Measurements from ENCODE around the gene TGFB2. TPM values are rescaled to one million over a fixed set of nuclear protein-coding genes. Genes with fewer than 3 reads are reported as not detected.

TGFB2 gene
- total RNA-seq, 2 experiments from 2014 or later, result not detected

DNA sequence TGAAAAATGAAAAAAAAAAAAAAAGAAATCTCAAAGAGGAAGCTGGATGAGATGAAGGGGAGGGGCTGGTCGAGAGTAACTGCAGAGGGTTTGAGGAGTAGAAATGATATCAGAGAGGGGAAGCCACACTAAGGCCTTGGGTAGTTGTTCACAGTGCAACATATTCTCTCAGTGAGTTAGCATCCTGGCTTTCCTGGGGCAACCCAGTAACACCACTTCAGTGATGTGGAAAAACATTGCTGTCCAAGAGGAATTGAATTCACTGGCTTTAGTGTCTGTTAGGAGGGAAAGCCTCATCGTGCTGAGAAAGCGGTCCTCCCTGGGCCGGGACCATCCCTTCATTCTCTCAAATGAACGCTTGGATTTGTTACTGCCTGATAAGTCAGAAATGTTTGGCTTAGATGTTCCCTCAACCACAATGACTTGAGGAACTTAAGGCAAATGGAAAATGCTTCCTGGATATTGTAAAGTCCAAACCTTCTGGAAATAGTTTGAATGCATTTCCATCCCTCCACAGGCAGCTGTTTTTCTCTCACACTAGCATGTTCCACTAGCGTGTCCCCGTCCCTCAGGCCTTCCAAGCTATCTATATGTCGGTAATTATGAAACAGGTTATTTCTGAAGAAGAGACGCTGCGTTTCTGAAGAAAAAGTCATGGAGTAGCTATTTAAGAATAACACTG, 12.2 kb downstream of the TGFB2 start:
- no peak overlapping the region for H3K27ac Mint-ChIP-seq
- DNase-seq, result no peak
- no peaks in the 10 kb centered on the region for H3K36me3 Mint-ChIP-seq
- H3K27me3 Mint-ChIP-seq, result peaks cover 15% of the 10 kb centered on the region
- CTCF ChIA-PET, result interaction anchor here (1.0 kb wide), 1 partner anchor 164 kb away, joined by 3 read pairs; no protein-coding TSS in a partner anchor
- no peak for ATAC-seq
- H3K4me3 Mint-ChIP-seq, result no peak overlapping the region
- H3K9me3 Mint-ChIP-seq (ENCODE audit: low read depth), result no peaks in the 10 kb centered on the region
- no peaks in the 10 kb centered on the region for H3K4me1 Mint-ChIP-seq

GRCh38 chr1:218357893-218358232, 12.7 kb downstream of the TGFB2 start:
- no peak for ATAC-seq
- H3K36me3 Mint-ChIP-seq, result no peaks in the 10 kb centered on the region
- CTCF ChIA-PET, result interaction anchor here (1.0 kb wide), 1 partner anchor 164 kb away, joined by 3 read pairs; no protein-coding TSS in a partner anchor

DNA sequence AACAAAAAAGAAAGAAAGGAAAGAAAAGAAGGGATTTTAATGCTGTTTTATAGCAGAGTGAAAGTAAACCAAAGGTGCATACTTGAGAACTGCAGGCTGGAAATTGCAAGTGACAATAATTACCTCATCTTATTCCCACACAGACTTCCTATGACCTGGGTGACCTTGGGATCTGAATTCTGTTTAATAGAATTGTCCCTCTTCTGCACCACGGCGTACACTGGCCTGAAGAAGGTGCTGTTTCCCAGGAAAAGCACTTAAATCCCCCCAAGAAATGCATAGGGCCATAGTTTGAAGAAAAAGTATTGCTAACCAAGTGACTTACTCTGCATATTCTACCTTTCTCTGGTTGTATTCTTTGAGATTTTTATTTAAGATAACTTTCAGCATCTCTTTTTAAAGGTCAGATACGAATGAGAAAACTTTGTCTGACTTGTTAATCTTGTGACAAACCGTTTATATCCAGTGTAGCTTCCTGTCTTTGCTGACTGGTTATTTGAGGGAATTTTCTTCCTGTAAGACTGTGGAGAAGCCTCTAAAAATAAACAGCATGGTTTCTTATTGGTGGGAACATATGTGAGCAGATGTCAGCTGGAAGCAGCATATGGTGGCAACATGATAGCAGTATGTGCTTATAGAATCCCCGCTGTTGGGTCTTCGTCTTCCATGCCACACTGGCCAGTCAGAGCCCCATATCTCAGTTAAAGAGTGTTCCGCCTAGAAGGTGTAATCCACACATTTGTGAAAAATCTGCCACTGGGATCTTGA, 16.3 kb downstream of the TGFB2 start:
- Mint-ChIP-seq H3K27ac (no peak overlapping the region), H3K4me3 (no peak overlapping the region), H3K27me3 (peaks cover 22% of the 10 kb centered on the region), H3K4me1 (no peaks in the 10 kb centered on the region), H3K36me3 (no peaks in the 10 kb centered on the region), H3K9me3 (ENCODE audit: low read depth) (no peaks in the 10 kb centered on the region)
- CTCF ChIA-PET, result no interaction called here
- ATAC-seq (no peak), DNase-seq (no peak)

More at GRCh38 chr1:218357893-218358232, 12.7 kb downstream of the TGFB2 start:
- Mint-ChIP-seq H3K4me3 (no peak overlapping the region), H3K9me3 (ENCODE audit: low read depth) (no peaks in the 10 kb centered on the region), H3K27me3 (peaks cover 19% of the 10 kb centered on the region), H3K4me1 (no peaks in the 10 kb centered on the region), H3K27ac (no peak overlapping the region)
- no peak for DNase-seq

DNA sequence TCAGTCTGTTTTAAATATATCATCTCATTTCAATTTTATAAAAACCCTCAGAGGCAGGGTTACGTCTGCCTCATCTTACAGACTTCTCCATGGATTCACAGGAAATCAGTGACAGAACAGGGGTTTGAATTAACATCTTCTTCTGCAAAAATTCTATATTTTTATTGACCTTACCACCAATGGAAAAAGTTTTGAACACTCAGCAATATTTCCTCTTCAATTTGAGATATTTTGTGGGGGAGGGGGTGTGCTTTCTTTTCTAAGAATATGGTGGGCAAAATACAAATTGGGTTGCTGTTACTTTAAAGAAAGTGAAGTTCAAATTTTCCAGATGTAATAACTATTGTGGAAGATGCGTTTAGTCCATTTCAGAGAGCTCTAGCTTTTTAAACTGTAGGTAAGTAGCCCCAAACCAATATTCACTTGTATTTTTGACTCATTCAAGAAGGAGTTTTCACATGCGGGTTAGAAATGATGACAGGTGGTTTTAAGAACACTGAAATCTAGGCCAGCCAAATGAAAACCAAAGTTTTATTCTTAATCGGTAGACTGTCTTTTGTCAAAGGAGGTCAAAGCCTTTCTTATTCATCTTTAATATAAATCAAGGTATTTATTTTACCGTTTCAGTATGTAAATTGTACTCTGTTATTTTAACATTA, 17.4 kb downstream of the TGFB2 start:
- CTCF ChIA-PET, result no interaction called here
- Mint-ChIP-seq H3K27me3 (peaks cover 27% of the 10 kb centered on the region), H3K36me3 (no peaks in the 10 kb centered on the region), H3K4me1 (no peaks in the 10 kb centered on the region), H3K9me3 (ENCODE audit: low read depth) (no peaks in the 10 kb centered on the region), H3K27ac (no peak overlapping the region), H3K4me3 (no peak overlapping the region)
- DNase-seq, result no peak
- no peak for ATAC-seq

- H3K36me3 Mint-ChIP-seq, result no peaks in the 10 kb centered on the region
- CTCF ChIA-PET, result no interaction called here
Measured at GRCh38 chr1:218363141-218363540, 18.0 kb downstream of the TGFB2 start.

GRCh38 chr1:218364028-218364710, 19.0 kb downstream of the TGFB2 start:
- DNase-seq (no peak), ATAC-seq (no peak)
- H3K27me3 Mint-ChIP-seq, result peaks cover 27% of the 10 kb centered on the region
- no peaks in the 10 kb centered on the region for H3K4me1 Mint-ChIP-seq
- CTCF ChIA-PET, result interaction anchor here (1.3 kb wide), 1 partner anchor 155 kb away, joined by 3 read pairs; no protein-coding TSS in a partner anchor
- no peaks in the 10 kb centered on the region for H3K36me3 Mint-ChIP-seq
- no peaks in the 10 kb centered on the region for H3K9me3 Mint-ChIP-seq (ENCODE audit: low read depth)
- H3K4me3 Mint-ChIP-seq, result no peak overlapping the region
- H3K27ac Mint-ChIP-seq, result no peak overlapping the region

More at GRCh38 chr1:218363141-218363540, 18.0 kb downstream of the TGFB2 start:
- Mint-ChIP-seq H3K9me3 (ENCODE audit: low read depth) (no peaks in the 10 kb centered on the region), H3K4me3 (no peak overlapping the region), H3K27ac (no peak overlapping the region), H3K27me3 (peaks cover 28% of the 10 kb centered on the region), H3K4me1 (no peaks in the 10 kb centered on the region)
- DNase-seq, result no peak
- ATAC-seq, result no peak

DNA sequence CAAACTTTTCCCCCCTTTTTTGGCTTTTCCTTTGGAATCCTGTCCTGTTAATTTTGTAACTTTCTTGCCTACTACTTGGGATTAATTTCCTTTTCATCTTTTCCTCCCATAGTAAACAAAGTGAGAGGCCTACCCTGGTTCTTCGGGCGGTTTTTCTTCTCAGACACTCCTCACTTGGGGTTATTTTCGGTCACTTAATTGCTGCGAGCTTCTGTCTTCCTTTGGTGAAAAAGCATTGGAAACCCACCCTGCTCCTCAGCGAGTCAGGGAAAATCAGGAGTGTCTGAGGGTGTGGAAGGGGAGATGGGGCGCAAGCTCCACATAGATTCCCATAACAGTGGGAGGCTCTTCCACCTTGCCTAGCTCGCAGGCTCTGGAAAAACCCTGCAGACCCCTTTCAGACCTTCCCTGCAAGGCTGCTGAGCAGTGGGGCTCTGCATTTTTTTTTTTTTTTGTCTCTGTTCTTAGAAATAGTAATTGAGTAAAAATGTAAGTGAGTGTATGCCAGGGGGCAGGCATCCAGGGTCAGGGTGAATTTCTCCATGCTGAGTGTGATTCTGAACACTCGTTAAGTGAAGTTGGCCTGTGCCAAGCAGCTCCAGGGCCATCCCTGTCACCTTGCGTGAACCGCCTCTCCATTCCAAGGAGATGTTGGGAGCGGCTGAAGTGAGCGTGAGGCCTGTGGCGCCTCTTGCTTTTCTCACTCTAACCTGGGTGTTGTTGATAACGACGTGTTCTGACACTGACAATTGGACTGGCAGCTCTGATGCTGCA, 20.3 kb downstream of the TGFB2 start:
- CTCF ChIA-PET, result interaction anchor here (1.3 kb wide), 1 partner anchor 153 kb away, joined by 3 read pairs; no protein-coding TSS in a partner anchor
- DNase-seq (no peak), ATAC-seq (no peak)
- H3K4me3 Mint-ChIP-seq, result no peak overlapping the region
- H3K27ac Mint-ChIP-seq, result no peak overlapping the region
- peaks cover 4% of the 10 kb centered on the region for H3K4me1 Mint-ChIP-seq
- H3K27me3 Mint-ChIP-seq, result peaks cover 23% of the 10 kb centered on the region
- no peaks in the 10 kb centered on the region for H3K36me3 Mint-ChIP-seq
- H3K9me3 Mint-ChIP-seq (ENCODE audit: low read depth), result no peaks in the 10 kb centered on the region

- H3K27ac Mint-ChIP-seq, result no peak overlapping the region
- no peaks in the 10 kb centered on the region for H3K36me3 Mint-ChIP-seq
- CTCF ChIA-PET, result interaction anchor here (1.5 kb wide), 1 partner anchor 12 kb away, joined by 4 read pairs; no protein-coding TSS in a partner anchor
- no peak overlapping the region for H3K4me3 Mint-ChIP-seq
- DNase-seq (no peak), ATAC-seq (no peak)
- H3K27me3 Mint-ChIP-seq, result peaks cover 23% of the 10 kb centered on the region
- peaks cover 4% of the 10 kb centered on the region for H3K4me1 Mint-ChIP-seq
- no peaks in the 10 kb centered on the region for H3K9me3 Mint-ChIP-seq (ENCODE audit: low read depth)
Measured at GRCh38 chr1:218366322-218367052, 21.4 kb downstream of the TGFB2 start.

DNA sequence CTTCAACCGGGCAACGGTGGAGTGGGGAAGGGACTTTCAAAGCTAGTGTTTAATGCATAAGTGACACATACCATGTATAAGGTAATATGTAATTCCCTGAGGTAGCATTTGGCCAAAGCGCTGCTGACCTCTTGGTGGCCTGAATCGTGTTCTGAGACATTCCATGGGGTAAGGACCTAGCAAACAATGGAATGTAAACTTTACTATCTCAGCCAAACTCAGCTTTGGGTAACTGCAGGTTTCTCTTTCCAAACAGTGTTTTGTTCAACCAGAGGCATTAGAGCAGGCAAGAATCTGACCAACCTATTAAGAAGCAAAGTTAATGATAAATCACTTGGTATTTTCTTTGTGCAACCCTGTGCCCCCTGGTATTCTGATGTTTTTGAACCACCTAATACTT, 22.0 kb downstream of the TGFB2 start:
- ATAC-seq, result no peak
- H3K4me1 Mint-ChIP-seq, result peaks cover 4% of the 10 kb centered on the region
- DNase-seq, result no peak
- H3K27ac Mint-ChIP-seq, result no peak overlapping the region
- H3K9me3 Mint-ChIP-seq (ENCODE audit: low read depth), result no peaks in the 10 kb centered on the region
- H3K4me3 Mint-ChIP-seq, result no peak overlapping the region
- CTCF ChIA-PET, result interaction anchor here (1.5 kb wide), 1 partner anchor 13 kb away, joined by 4 read pairs; no protein-coding TSS in a partner anchor
- peaks cover 27% of the 10 kb centered on the region for H3K27me3 Mint-ChIP-seq
- H3K36me3 Mint-ChIP-seq, result no peaks in the 10 kb centered on the region

- ATAC-seq (no peak), DNase-seq (no peak)
- H3K9me3 Mint-ChIP-seq (ENCODE audit: low read depth), result no peaks in the 10 kb centered on the region
- H3K4me3 Mint-ChIP-seq, result no peak overlapping the region
- H3K36me3 Mint-ChIP-seq, result no peaks in the 10 kb centered on the region
- H3K27me3 Mint-ChIP-seq, result peaks cover 25% of the 10 kb centered on the region
- CTCF ChIA-PET, result no interaction called here
- no peak overlapping the region for H3K27ac Mint-ChIP-seq
- peaks cover 4% of the 10 kb centered on the region for H3K4me1 Mint-ChIP-seq
Measured at GRCh38 chr1:218368686-218369085, 23.6 kb downstream of the TGFB2 start.

DNA sequence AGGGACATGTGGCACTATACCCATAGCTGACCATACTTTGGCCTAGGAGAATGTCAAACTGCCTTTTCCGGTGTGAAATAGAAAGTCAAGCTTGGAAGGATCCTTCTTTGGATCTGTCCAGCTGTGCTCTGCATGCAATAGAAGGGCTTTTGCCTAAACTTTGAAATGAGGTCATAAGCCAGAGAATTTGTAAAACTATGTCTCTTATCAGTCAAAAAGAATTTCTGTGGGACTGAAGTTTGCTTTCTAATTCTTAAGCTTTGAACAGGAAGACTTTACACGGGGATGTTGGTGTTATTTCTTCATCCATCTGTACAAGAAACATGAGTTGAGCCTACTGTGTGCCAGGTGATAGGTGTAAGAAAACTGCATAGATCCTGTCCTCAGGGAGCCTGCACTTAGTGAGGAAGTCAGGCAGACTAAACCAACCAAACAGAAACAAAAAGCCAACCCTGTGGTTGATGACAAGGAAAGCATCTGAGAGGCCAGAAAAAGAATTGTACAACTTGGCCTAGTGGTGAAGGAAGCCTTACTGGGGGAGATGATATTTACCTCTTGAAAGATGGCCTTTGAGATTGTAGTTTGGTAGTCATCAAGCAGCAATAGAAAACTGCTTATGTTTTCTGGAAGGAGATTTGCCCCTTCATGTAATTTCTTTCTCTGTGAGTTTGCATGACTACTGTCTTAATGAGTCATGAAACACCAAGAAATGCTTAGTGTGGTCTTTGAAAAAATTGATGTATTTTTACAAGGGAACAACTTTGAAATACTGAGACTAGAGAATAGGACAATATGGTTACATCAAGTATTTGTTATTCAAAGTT, 24.8 kb downstream of the TGFB2 start:
- Mint-ChIP-seq H3K9me3 (ENCODE audit: low read depth) (no peaks in the 10 kb centered on the region), H3K36me3 (no peaks in the 10 kb centered on the region), H3K27me3 (peaks cover 37% of the 10 kb centered on the region), H3K4me3 (no peak overlapping the region), H3K4me1 (peaks cover 4% of the 10 kb centered on the region), H3K27ac (no peak overlapping the region)
- DNase-seq (no peak), ATAC-seq (no peak)
- CTCF ChIA-PET, result no interaction called here

All from activated CD8-positive, alpha-beta memory T cell treated with anti-CD3 and anti-CD28 coated beads, Interleukin-2, amount 10 ng/mL, durations not matched to agents 7 days and 5 days (primary cell).